Fibroblast of lung (primary cell): ENCODE results near the gene PSMB8. TPM values are rescaled to one million over a fixed set of nuclear protein-coding genes. Genes with fewer than 3 reads are reported as not detected.

Experiments
- DNase-seq, 2 donors: peaks; one replicate each; pipeline versions ENCODE4 v3.0.0 to v3.0.0-alpha.2; 2010; ENCODE audit warnings: low read depth in 2 of 2
- H2AFZ ChIP-seq: 2 replicates; pipeline ENCODE4 v1.5.1; 2012; ENCODE audit warnings: low read length, control low read depth, inconsistent platforms
- H3K27ac ChIP-seq: 2 replicates; pipeline ENCODE4 v1.5.1; 2011; ENCODE audit warnings: low read length, control low read depth; ENCODE audit not compliant: insufficient read depth
- H3K27me3 ChIP-seq: 2 replicates; pipeline ENCODE4 v1.5.1; 2011; ENCODE audit warnings: mild to moderate bottlenecking, low read length; ENCODE audit not compliant: control insufficient read depth, insufficient read depth
- H3K36me3 ChIP-seq: 2 replicates; pipeline ENCODE4 v1.5.1; 2011; ENCODE audit warnings: low read length; ENCODE audit not compliant: control insufficient read depth, insufficient read depth
- H3K4me1 ChIP-seq: 2 replicates; pipeline ENCODE4 v1.5.1; 2011; ENCODE audit warnings: low read length; ENCODE audit not compliant: control insufficient read depth, insufficient read depth; ENCODE audit errors: extremely low read depth
- H3K4me2 ChIP-seq: 2 replicates; pipeline ENCODE4 v1.5.1; 2011; ENCODE audit warnings: low read length, control low read depth; ENCODE audit not compliant: insufficient read depth; ENCODE audit errors: extremely low read depth
- H3K4me3 ChIP-seq, 4 experiments: fragments of 200-600 bp in 1 of 4; sonication (generic) in 1 of 4; replicated peaks in 1 of 4; 2 replicates each; pipeline ENCODE4 v1.5.1; 2011 to 2016; ENCODE audit warnings: low read length in 4 of 4, low read depth in 3 of 4, mild to moderate bottlenecking in 3 of 4, control low read depth in 2 of 4, inconsistent platforms in 1 of 4, mixed read lengths in 1 of 4; ENCODE audit not compliant: insufficient read depth in 1 of 4; ENCODE audit errors: control extremely low read depth in 1 of 4
- H3K79me2 ChIP-seq: 2 replicates; pipeline ENCODE4 v1.5.1; 2012; ENCODE audit warnings: mild to moderate bottlenecking, low read length, inconsistent platforms; ENCODE audit not compliant: control insufficient read depth, insufficient read depth
- H3K9ac ChIP-seq: 2 replicates; pipeline ENCODE4 v1.5.1; 2011; ENCODE audit warnings: mild to moderate bottlenecking, low read length, control low read depth; ENCODE audit not compliant: insufficient read depth
- H3K9me3 ChIP-seq: 2 replicates; pipeline ENCODE4 v1.5.1; 2012; ENCODE audit warnings: low read depth, low read length; ENCODE audit not compliant: control insufficient read depth, insufficient read depth
- H4K20me1 ChIP-seq: 2 replicates; pipeline ENCODE4 v1.5.1; 2011; ENCODE audit warnings: low read length; ENCODE audit not compliant: control insufficient read depth, insufficient read depth; ENCODE audit errors: extremely low read depth
- EZH2 ChIP-seq: IDR thresholded peaks from 2 replicates; pipeline ENCODE4 v1.5.1; 2012; ENCODE audit warnings: low read length, control low read depth, mild to moderate bottlenecking; ENCODE audit errors: missing control alignments
- polyA plus RNA-seq, 2 donors: library from polyadenylated mRNA; depleted of rRNA in 1 of 2; stranded (reverse) in 1 of 2; unstranded in 1 of 2; fragments of >200 nt; gene quantifications; 2 replicates each; pipeline ENCODE4 v1.2.1, GENCODE V29; 2011 to 2012; ENCODE audit warnings: missing spikeins in 1 of 2
- total RNA-seq: library from RNA; depleted of rRNA; stranded (reverse); fragments of >200 nt; gene quantifications from 2 replicates; pipeline ENCODE4 v1.2.1, GENCODE V29; 2014
- TF ChIP-seq, protein P1 (sequence below), 2 donors: IDR thresholded peaks in 1 of 2; conservative IDR thresholded peaks in 1 of 2; 1 replicate in 1 of 2; 2 replicates in 1 of 2; pipeline ENCODE4 v1.5.1; 2011 to 2012; ENCODE audit warnings: low read length in 2 of 2, control low read depth in 1 of 2, inconsistent platforms in 1 of 2, low read depth in 1 of 2, mild to moderate bottlenecking in 1 of 2

The PSMB8 gene
- total and polyA plus RNA-seq, 2 donors (not counting 1 experiment from before 2014, with no cell fraction given) = 77.3 to 80.0 TPM

DNA sequence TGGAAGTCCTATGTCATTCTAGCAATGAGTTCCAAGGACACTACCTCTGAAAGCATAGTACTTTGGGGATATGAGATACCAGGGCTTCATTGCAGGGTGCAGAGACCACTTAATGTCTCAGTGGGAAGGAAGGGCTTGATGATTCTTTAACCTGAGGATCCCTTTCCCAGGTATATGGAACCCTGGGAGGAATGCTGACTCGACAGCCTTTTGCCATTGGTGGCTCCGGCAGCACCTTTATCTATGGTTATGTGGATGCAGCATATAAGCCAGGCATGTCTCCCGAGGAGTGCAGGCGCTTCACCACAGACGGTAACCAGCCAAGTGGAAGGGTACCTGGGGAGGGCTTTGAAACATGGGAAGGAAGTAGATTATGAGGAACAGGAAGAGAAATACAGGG lies 14.3 kb upstream of the PSMB8 start:
- Histone ChIP-seq H3K27me3 (no peaks in the 10 kb centered on the region), H3K9me3 (no peaks in the 10 kb centered on the region), H2AFZ (no peak overlapping the region), H4K20me1 (no peaks in the 10 kb centered on the region), H3K9ac (no peak overlapping the region), H3K79me2 (no peaks in the 10 kb centered on the region), H3K27ac (no peak overlapping the region), H3K36me3 (no peaks in the 10 kb centered on the region), H3K4me3 (no peak overlapping the region), H3K4me2 (no peak overlapping the region), H3K4me1 (no peaks in the 10 kb centered on the region)
- TF ChIP-seq, protein P1, sequence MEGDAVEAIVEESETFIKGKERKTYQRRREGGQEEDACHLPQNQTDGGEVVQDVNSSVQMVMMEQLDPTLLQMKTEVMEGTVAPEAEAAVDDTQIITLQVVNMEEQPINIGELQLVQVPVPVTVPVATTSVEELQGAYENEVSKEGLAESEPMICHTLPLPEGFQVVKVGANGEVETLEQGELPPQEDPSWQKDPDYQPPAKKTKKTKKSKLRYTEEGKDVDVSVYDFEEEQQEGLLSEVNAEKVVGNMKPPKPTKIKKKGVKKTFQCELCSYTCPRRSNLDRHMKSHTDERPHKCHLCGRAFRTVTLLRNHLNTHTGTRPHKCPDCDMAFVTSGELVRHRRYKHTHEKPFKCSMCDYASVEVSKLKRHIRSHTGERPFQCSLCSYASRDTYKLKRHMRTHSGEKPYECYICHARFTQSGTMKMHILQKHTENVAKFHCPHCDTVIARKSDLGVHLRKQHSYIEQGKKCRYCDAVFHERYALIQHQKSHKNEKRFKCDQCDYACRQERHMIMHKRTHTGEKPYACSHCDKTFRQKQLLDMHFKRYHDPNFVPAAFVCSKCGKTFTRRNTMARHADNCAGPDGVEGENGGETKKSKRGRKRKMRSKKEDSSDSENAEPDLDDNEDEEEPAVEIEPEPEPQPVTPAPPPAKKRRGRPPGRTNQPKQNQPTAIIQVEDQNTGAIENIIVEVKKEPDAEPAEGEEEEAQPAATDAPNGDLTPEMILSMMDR (conservative IDR thresholded peaks at IDR 0.05 in 1 of 2, IDR thresholded peaks at IDR 0.05 in 1 of 2; ENCODE audit: low read depth in 1 of 2, low read length in 2 of 2) = no peak
- no peak for TF ChIP-seq EZH2
- DNase-seq = no peak

DNA sequence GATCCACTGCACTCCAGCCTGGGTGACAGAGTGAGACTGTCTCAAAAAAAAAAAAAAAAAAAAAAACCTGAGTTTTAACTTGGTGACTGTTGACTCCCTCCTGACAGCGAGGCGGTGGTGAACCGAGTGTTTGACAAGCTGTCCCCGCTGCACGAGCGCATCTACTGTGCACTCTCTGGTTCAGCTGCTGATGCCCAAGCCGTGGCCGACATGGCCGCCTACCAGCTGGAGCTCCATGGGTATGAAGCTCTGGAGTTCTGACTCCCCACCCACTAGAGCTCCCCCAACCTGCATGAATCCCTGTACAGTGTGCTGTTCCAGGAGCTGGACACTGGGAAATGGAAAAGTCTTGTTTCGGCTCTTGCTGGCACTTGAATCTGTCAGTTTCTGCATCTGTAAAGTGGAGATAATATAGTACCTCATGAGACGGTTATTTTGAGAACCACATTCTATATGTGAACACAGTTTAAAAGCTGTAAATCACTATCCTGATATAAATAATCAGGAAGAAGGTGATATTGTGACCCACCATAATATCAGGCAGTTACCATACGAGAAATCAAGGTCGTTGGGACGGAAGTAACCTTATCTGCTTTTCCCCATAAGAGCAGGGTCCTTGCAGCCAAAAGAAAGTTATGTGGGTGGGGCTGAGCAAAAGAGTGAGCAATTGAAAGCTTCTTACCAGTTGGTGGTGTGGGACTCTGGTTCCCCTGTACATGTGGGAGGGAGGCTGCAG lies 13.5 kb upstream of the PSMB8 start:
- Histone ChIP-seq H3K79me2 (peaks cover 2% of the 10 kb centered on the region), H3K27me3 (no peaks in the 10 kb centered on the region), H3K4me1 (no peaks in the 10 kb centered on the region), H3K36me3 (no peaks in the 10 kb centered on the region), H3K9me3 (no peaks in the 10 kb centered on the region), H3K4me3 (no peak overlapping the region), H2AFZ (no peak overlapping the region), H3K9ac (no peak overlapping the region), H3K4me2 (no peak overlapping the region), H4K20me1 (no peaks in the 10 kb centered on the region), H3K27ac (no peak overlapping the region)
- DNase-seq = no peak
- no peak for TF ChIP-seq EZH2
- TF ChIP-seq, protein P1 (conservative IDR thresholded peaks at IDR 0.05 in 1 of 2, IDR thresholded peaks at IDR 0.05 in 1 of 2; ENCODE audit: low read depth in 1 of 2, low read length in 2 of 2) = no peak

DNA sequence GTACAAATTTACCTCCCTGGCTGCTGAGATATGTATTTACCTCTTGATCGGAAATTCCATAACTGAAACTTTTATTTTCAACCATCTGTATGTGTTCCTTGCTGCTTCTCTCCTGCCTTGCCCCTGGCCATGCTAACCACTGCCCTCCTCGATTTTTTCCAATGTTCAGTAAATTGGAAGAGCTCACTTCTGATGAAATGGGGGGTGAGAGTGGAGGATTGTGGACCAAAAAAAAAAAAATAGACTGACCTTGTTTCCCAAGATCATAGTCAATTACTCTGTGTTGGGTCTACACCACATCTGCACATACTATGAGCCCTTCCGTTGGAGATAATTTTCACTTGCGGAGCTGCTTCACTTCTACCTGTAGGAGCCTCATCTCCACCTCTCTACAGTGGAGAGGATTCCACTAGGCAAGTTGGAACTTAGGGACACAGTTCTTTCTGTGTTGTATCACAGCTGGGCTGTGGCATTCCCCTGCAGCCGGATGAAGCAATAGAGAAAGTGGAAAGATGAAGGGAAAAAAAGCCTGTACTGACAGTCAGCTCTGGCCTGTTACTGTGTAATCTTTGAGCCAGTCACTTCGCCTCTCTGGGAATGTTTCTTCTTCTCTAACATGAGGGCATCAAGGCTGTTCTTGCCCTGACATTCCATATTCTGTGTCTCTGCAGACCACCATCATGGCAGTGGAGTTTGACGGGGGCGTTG lies 11.8 kb upstream of the PSMB8 start:
- Histone ChIP-seq H3K27me3 (no peaks in the 10 kb centered on the region), H4K20me1 (no peaks in the 10 kb centered on the region), H3K9me3 (no peaks in the 10 kb centered on the region), H3K4me3 (peak overlapping the region in 1 of 4 experiments; percentile 97), H2AFZ (no peak overlapping the region), H3K9ac (no peak overlapping the region), H3K4me1 (peaks cover 6% of the 10 kb centered on the region), H3K4me2 (no peak overlapping the region), H3K79me2 (peaks cover 12% of the 10 kb centered on the region), H3K27ac (no peak overlapping the region), H3K36me3 (peaks cover 3% of the 10 kb centered on the region)
- DNase-seq = no peak
- TF ChIP-seq, protein P1 (conservative IDR thresholded peaks at IDR 0.05 in 1 of 2, IDR thresholded peaks at IDR 0.05 in 1 of 2; ENCODE audit: low read depth in 1 of 2, low read length in 2 of 2) = no peak
- no peak for TF ChIP-seq EZH2
